Spleen (tissue), 11 donors: ENCODE measurements around the gene PTPRN2. TPM values are rescaled to one million over a fixed set of nuclear protein-coding genes. Genes with fewer than 3 reads are reported as not detected.

ENCODE experiments used
- DNase-seq: peaks from one replicate; pipeline ENCODE4 v3.0.0-alpha.2; 2020
- H3K27ac ChIP-seq, 8 donors: fragments of 200-600 bp; sonication (generic) in 7 of 8; 1 replicate in 4 of 8; 2 replicates in 4 of 8; pipeline versions ENCODE4 v1.5.0 to v1.8.0; 2016 to 2021; ENCODE audit warnings: inconsistent platforms in 4 of 8, mild to moderate bottlenecking in 4 of 8, moderate library complexity in 1 of 8
- H3K27me3 ChIP-seq, 7 donors: fragments of 200-600 bp; sonication (generic) in 6 of 7; replicated peaks in 1 of 7; 1 replicate in 4 of 7; 2 replicates in 3 of 7; pipeline versions ENCODE4 v1.5.0 to v1.8.0; 2016 to 2021; ENCODE audit warnings: inconsistent platforms in 3 of 7, mild to moderate bottlenecking in 1 of 7
- H3K36me3 ChIP-seq, 6 donors: fragments of 200-600 bp; sonication (generic) in 5 of 6; 1 replicate in 4 of 6; 2 replicates in 2 of 6; pipeline versions ENCODE4 v1.5.0 to v1.8.0; 2016 to 2021; ENCODE audit warnings: inconsistent platforms in 2 of 6
- H3K4me1 ChIP-seq, 6 donors: fragments of 200-600 bp; sonication (generic) in 5 of 6; 1 replicate in 3 of 6; 2 replicates in 3 of 6; pipeline versions ENCODE4 v1.5.0 to v1.8.0; 2016 to 2021; ENCODE audit warnings: inconsistent platforms in 3 of 6
- H3K4me3 ChIP-seq, 8 donors: fragments of 200-600 bp; sonication (generic) in 7 of 8; 1 replicate in 4 of 8; 2 replicates in 4 of 8; pipeline versions ENCODE4 v1.5.0 to v1.8.0; 2016 to 2021; ENCODE audit warnings: inconsistent platforms in 4 of 8, mild to moderate bottlenecking in 4 of 8, moderate library complexity in 2 of 8
- H3K9me3 ChIP-seq, 8 donors: fragments of 200-600 bp; sonication (generic) in 7 of 8; 1 replicate in 4 of 8; 2 replicates in 4 of 8; pipeline versions ENCODE4 v1.5.0 to v1.8.0; 2016 to 2021; ENCODE audit warnings: inconsistent platforms in 4 of 8
- CTCF ChIP-seq, 11 experiments: fragments of 200-600 bp in 7 of 11; fragments of 450-650 bp in 4 of 11; sonication (generic) in 4 of 11; IDR thresholded peaks in 8 of 11; conservative IDR thresholded peaks in 3 of 11; 1 replicate in 7 of 11; 2 replicates in 4 of 11; pipeline versions ENCODE4 v1.4.0 to v1.8.0; 2016 to 2021; ENCODE audit warnings: antibody characterized with exemption in 11 of 11, inconsistent platforms in 4 of 11, mild to moderate bottlenecking in 1 of 11
- POLR2A ChIP-seq, 3 donors: fragments of 450-650 bp; IDR thresholded peaks; one replicate each; pipeline ENCODE4 v1.5.1; 2017; ENCODE audit warnings: antibody characterized with exemption in 3 of 3, mild to moderate bottlenecking in 1 of 3
- POLR2AphosphoS5 ChIP-seq, 3 donors: sonication (generic); formaldehyde crosslinking; IDR thresholded peaks; one replicate each; pipeline ENCODE4 v1.5.1; 2017; ENCODE audit warnings: antibody characterized with exemption in 3 of 3
- WGBS, 5 donors: extraction: QIAGEN DNeasy Blood & Tissue Kit in 3 of 5; methylation state at CpG; one replicate each; pipeline versions ENCODE4 v1.1.5 to v1.1.7; 2013 to 2018; 5-methylcytosine and 5-hydroxymethylcytosine counted together
- intact Hi-C: fragments of 100-400 bp; cut with DNase I; formaldehyde crosslinking; loops from one replicate; pipeline ENCODE4 v1.15.0; 2023; ENCODE audit warnings: low total_unique reads
- polyA plus RNA-seq, 3 donors: library from polyadenylated mRNA; stranded (reverse); fragments of 200-250 nt; gene quantifications; one replicate each; pipeline ENCODE4 v1.2.1, GENCODE V29; 2013
- total RNA-seq, 7 donors: library from RNA; depleted of rRNA in 3 of 7; stranded (reverse); fragments of >200 nt in 3 of 7; fragmentation: NEBNext Ultra II Directional in 4 of 7; extraction: Animal tissue kit (Norgen Biotek cat#: 25700) in 4 of 7; gene quantifications; one replicate each; pipeline versions ENCODE4 v1.1.0 to v1.2.1, GENCODE V29; 2016 to 2021
- donor health status: healthy with polysubstance abuse.
- donor health status: DM: no; HTN: no; CAD: no; lungs with moderate emphysema.
- donor health status: DM: no; HTN: no; CAD: no.
- donor health status: Bipolar disorder and iron deficiency.
- donor health status: healthy.
- donor health status: DM: no; HTN: no; CAD: no.
- donor health status: DM: yes; HTN: yes; CAD: no.

PTPRN2 gene
- total and polyA plus RNA-seq, 10 donors: 7.0 to 22.8 (median 16.8) TPM

- Histone ChIP-seq H3K4me3 (no peak overlapping the region), H3K4me1 (no peaks in the 10 kb centered on the region), H3K36me3 (no peaks in the 10 kb centered on the region), H3K9me3 (peaks cover 0 to 4% (median 0%) of the 10 kb centered on the region in 8 donors), H3K27me3 (peaks cover 0 to 36% (median 0%) of the 10 kb centered on the region in 7 donors), H3K27ac (no peak overlapping the region)
- TF ChIP-seq CTCF (IDR thresholded peaks at IDR 0.05 in 8 of 11, conservative IDR thresholded peaks at IDR 0.05 in 3 of 11) (no peak), POLR2A (IDR thresholded peaks at IDR 0.05) (no peak), POLR2AphosphoS5 (IDR thresholded peaks at IDR 0.05) (no peak)
- 79 to 87% (median 83%) methylated on average over 18 of the region's 18 CpGs for WGBS, 5 donors
- intact Hi-C loops: no loop called here
- DNase-seq: no peak
Measured at GRCh38 chr7:158487631-158488151, 99.9 kb downstream of the PTPRN2 start.

- intact Hi-C loops: no loop called here
- TF ChIP-seq CTCF (IDR thresholded peaks at IDR 0.05 in 8 of 11, conservative IDR thresholded peaks at IDR 0.05 in 3 of 11): no peak
- no peak for TF ChIP-seq POLR2A (IDR thresholded peaks at IDR 0.05)
- TF ChIP-seq POLR2AphosphoS5 (IDR thresholded peaks at IDR 0.05): no peak
- H3K9me3 ChIP-seq: peaks cover 0 to 4% (median 0%) of the 10 kb centered on the region in 8 donors
- no peak for DNase-seq
- no peaks in the 10 kb centered on the region for H3K4me1 ChIP-seq
- H3K27me3 ChIP-seq: peaks cover 0 to 32% (median 0%) of the 10 kb centered on the region in 7 donors
- no peak overlapping the region for H3K4me3 ChIP-seq
- no peaks in the 10 kb centered on the region for H3K36me3 ChIP-seq
- WGBS, 5 donors: 89 to 95% (median 94%) methylated on average over 8 of the region's 8 CpGs
- H3K27ac ChIP-seq: no peak overlapping the region
Measured at GRCh38 chr7:158486919-158487318, 100.7 kb downstream of the PTPRN2 start.

DNA sequence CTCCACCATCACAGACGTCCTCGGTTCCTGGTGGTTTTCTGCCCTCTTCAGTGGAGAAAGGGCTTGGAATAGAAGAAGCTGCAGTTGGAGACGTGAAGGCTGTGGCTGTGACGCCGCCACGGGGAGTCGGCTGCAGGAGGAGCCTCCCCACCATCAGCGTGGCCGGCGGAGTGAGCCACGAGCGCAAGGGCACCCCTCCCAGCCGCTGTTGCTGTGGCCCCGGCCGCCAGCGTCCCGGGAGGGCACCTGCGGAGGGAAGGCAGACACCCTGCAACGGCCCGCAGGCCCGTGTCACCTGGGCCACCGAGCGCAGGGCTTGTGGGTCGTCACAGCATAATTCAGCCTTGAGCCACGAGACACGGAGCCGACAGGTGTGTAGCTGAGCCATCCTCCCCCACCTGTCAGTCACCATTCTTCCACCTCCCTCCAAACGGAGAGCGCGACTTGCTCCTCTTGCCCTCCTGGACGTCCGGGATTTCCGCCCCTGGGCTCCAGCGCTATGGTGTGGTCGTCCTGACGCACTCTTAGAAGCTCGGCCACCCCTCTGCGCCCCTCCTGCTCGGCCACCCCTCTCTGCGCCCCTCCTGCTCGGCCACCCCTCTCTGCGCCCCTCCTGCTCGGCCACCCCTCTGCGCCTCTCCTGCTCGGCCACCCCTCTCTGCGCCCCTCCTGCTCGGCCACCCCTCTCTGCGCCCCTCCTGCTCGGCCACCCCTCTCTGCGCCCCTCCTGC is 102.7 kb downstream of the PTPRN2 start:
- Histone ChIP-seq H3K27me3 (peaks cover 0 to 15% (median 0%) of the 10 kb centered on the region in 7 donors), H3K36me3 (no peaks in the 10 kb centered on the region), H3K4me3 (no peak overlapping the region), H3K27ac (no peak overlapping the region), H3K4me1 (no peaks in the 10 kb centered on the region), H3K9me3 (peaks cover 0 to 6% (median 0%) of the 10 kb centered on the region in 8 donors)
- WGBS, 5 donors: 89 to 95% (median 92%) methylated on average over 32 to 50 of the region's 50 CpGs
- no peak for DNase-seq
- intact Hi-C loops: no loop called here
- no peak for TF ChIP-seq POLR2A (IDR thresholded peaks at IDR 0.05)
- no peak for TF ChIP-seq CTCF (IDR thresholded peaks at IDR 0.05 in 8 of 11, conservative IDR thresholded peaks at IDR 0.05 in 3 of 11)
- TF ChIP-seq POLR2AphosphoS5 (IDR thresholded peaks at IDR 0.05): no peak

DNA sequence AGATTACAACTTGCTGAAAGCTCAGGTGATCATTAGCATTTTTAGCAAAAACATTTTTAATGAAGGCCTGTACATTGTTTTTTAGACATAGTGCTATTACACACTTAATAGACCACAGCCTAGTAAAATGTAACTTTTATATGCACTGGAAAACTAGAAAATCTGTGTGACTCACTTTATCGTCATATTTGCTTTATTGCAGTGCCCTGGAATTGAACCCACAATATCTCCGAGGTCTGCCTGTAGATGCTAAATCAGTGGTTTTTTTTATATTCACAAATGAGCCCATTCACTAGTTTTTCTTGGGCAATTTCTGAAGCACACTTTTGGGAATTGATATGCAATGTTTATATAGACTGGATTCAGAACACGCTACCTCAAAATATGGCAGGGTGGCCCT is 105.1 kb downstream of the PTPRN2 start:
- TF ChIP-seq POLR2A (IDR thresholded peaks at IDR 0.05) (no peak), POLR2AphosphoS5 (IDR thresholded peaks at IDR 0.05) (no peak), CTCF (IDR thresholded peaks at IDR 0.05 in 8 of 11, conservative IDR thresholded peaks at IDR 0.05 in 3 of 11) (no peak)
- peaks cover 0 to 4% (median 0%) of the 10 kb centered on the region in 7 donors for H3K27me3 ChIP-seq
- no peak overlapping the region for H3K27ac ChIP-seq
- H3K9me3 ChIP-seq: peaks cover 0 to 6% (median 0%) of the 10 kb centered on the region in 8 donors
- DNase-seq: no peak
- intact Hi-C loops: no loop called here
- no peak overlapping the region for H3K4me3 ChIP-seq
- no peaks in the 10 kb centered on the region for H3K36me3 ChIP-seq
- H3K4me1 ChIP-seq: no peaks in the 10 kb centered on the region
- whole genome bisulfite sequencing, 5 donors: 89 to 96% (median 90%) methylated on average over 3 of the region's 3 CpGs
